H7 (cell line): ENCODE measurements around the gene SLC15A3. TPM values are rescaled to one million over a fixed set of nuclear protein-coding genes. Genes with fewer than 3 reads are reported as not detected.
A peak's percentile ranks its signal among the peaks of the same experiment; 100 is the strongest.

Experiments used
- DNase-seq: peaks from one replicate; pipeline ENCODE4 v3.0.0; 2012
- H3K27me3 ChIP-seq: 2 replicates; pipeline ENCODE4 v1.6.0; 2011; ENCODE audit warnings: mild to moderate bottlenecking, low read length; ENCODE audit not compliant: control insufficient read depth, insufficient read depth
- H3K36me3 ChIP-seq: replicated peaks from 2 replicates; pipeline ENCODE4 v1.5.1; 2011; ENCODE audit warnings: low read length; ENCODE audit not compliant: control insufficient read depth, insufficient read depth
- H3K4me3 ChIP-seq: 2 replicates; pipeline ENCODE4 v1.5.1; 2011; ENCODE audit warnings: low read depth, mild to moderate bottlenecking, control low read depth, low read length, moderate library complexity; ENCODE audit not compliant: insufficient read depth
- total RNA-seq: library from RNA; depleted of rRNA; stranded (reverse); fragments of >200 nt; shearing (Covaris generic); gene quantifications from 2 replicates; pipeline ENCODE4 v1.2.3, GENCODE V29; 2014

SLC15A3 gene
- total RNA-seq, 1 experiment from 2014 or later, result 6.1 TPM

DNA sequence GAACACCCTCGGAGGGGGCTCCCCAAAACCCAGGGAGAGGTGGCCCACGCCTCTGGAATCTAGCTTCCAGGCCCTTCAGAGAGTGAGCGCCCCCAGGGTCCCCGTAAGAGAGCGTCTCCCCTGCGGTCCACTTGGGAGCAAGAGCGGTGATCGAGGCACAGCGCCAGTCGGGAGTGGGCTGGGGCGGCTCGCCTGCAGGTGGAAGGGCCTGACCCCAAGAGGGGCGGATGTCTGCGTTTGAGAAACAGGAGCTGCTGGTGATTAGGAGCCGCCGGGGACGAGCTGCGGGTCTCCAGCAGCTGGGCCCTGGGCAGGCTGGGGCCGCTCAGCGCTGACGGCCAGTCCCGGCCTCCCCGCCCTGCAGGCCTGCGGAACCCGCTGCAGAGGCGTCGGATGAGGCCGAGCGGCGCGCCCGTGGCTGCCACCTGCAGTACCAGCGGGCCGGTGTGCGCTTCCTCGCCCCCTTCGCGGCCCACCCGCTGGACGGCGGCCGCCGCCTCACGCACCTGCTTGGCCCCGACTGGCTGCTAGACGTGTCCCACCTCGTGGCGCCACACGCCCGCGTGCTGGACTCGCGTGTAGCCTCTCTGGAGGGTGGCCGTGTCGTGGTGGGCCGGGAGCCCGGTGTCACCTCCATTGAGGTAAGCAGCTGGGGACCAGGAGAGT lies 17.7 kb downstream of the SLC15A3 start:
- Histone ChIP-seq H3K36me3 (peaks cover 15% of the 10 kb centered on the region), H3K27me3 (no peaks in the 10 kb centered on the region), H3K4me3 (no peak overlapping the region)
- DNase-seq, result peak; percentile 56

DNA sequence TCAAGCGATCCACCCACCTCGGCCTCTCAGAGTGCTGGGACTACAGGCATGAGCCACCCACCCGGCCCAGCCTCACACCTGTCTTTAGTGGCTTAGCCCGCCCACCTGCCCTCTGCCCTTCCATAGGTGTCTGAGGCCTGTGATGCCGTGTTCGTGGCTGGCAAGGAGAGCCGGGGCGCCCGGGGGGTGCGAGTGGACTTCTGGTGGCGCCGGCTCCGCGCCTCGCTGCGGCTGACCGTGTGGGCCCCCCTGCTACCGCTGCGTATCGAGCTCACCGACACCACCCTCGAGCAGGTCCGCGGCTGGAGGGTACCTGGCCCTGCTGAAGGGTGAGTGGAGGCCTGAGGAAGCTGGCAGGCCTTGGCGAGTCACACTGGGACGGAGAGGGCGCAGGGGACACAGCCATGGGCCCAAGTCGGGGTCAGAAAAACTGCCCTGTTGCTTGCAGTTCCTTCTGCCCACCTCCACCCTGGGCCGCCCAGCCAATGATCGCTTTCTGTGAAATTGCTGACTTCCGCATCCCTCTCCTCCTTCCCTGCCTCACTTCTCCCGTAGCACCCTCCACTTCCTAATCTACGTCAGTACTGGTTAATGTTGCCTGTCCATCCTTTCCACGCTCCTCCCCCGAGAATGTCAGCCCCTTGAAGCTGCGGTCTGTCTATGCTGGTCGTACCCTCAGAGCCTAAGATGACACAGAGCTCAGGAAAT lies 18.4 kb downstream of the SLC15A3 start:
- DNase-seq, result peak; percentile 53
- H3K27me3 ChIP-seq, result no peaks in the 10 kb centered on the region
- H3K4me3 ChIP-seq, result no peak overlapping the region
- peaks cover 18% of the 10 kb centered on the region for H3K36me3 ChIP-seq

GRCh38 chr11:60932605-60933356 lies 19.2 kb downstream of the SLC15A3 start:
- H3K36me3 ChIP-seq, result peaks cover 18% of the 10 kb centered on the region

DNA sequence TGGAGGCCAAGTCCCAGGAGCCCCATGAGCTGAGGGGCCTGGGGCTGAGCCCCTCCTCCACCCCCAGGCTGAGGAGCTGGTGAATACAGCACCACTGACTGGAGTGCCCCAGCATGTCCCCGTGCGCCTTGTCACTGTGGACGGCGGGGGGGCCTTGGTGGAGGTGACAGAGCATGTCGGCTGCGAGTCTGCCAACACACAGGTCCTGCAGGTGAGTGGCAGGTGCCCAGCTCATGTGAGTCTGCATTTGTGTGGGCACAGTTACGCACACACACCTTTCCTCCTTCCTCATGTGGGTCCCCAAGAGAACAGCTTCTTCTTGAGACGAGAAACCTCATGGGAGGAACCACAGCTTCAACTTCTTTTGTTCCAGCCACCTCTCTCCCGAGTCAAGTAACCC lies 20.1 kb downstream of the SLC15A3 start:
- Histone ChIP-seq H3K27me3 (no peaks in the 10 kb centered on the region), H3K4me3 (no peak overlapping the region), H3K36me3 (peaks cover 18% of the 10 kb centered on the region)
- DNase-seq, result peak; percentile 49

More at GRCh38 chr11:60932605-60933356, 19.2 kb downstream of the SLC15A3 start:
- Histone ChIP-seq H3K4me3 (no peak overlapping the region), H3K27me3 (no peaks in the 10 kb centered on the region)
- peak; percentile 79 for DNase-seq

- Histone ChIP-seq H3K27me3 (peaks cover 1% of the 10 kb centered on the region; the same call in 1 of the 2 replicates), H3K36me3 (peaks cover 17% of the 10 kb centered on the region)
Observed at GRCh38 chr11:60930394-60930793, 21.6 kb downstream of the SLC15A3 start.

DNA sequence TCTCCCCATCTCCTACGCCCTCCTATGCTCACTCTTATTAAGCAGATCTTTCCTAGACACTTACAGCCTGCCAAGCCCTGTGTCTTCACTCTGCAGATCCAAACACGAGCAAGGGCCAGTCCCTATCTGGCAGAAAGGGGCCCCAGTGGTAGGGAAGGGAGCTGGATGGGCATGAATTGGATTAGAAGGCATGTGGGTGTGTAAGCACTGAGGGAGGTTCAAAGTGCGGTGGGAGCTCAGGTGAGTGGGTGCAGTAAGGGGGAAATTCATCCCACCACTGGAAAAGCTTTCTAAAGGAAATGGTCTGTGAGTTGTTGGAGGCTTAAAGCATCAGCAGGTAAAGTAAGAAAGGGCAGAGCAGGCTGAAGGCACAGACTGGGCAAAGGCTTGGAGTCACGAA lies 22.2 kb downstream of the SLC15A3 start:
- Histone ChIP-seq H3K27me3 (peaks cover 5% of the 10 kb centered on the region), H3K4me3 (no peak overlapping the region), H3K36me3 (peaks cover 16% of the 10 kb centered on the region)
- no peak for DNase-seq

More at GRCh38 chr11:60930394-60930793, 21.6 kb downstream of the SLC15A3 start:
- DNase-seq, result no peak
- H3K4me3 ChIP-seq, result no peak overlapping the region

DNA sequence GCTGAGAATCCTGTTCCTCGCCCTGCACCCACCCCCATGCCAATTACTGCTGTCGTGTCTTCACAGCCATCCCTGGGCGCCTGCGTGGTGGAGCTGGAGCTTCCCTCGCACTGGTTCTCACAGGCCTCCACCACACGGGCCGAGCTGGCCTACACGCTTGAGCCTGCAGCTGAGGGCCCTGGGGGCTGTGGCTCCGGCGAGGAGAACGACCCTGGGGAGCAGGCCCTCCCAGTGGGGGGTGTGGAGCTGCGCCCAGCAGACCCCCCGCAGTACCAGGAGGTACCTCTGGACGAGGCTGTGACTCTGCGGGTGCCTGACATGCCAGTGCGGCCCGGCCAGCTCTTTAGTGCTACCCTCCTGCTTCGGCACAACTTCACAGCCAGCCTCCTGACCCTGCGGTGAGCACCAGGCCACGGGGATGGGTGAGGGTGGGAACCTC lies 23.4 kb downstream of the SLC15A3 start:
- peak; percentile 46 for DNase-seq
- peaks cover 16% of the 10 kb centered on the region for H3K36me3 ChIP-seq
- H3K27me3 ChIP-seq, result peaks cover 7% of the 10 kb centered on the region
- H3K4me3 ChIP-seq, result no peak overlapping the region

DNA sequence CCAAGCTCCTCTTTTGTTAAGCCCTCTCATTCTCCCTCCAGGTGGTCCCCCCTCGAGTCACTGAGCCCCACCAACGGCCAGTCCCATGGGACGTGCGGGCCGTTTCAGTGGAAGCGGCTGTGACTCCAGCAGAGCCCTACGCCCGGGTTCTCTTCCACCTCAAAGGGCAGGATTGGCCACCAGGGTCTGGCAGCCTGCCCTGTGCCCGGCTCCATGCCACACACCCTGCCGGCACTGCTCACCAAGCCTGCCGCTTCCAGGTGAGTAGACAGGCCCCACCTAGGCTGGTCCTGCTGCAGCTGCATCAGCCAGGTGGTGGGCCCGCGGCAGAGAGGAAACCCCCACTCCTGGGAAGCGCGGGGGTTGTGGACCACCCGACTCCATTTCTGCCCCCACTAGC lies 24.4 kb downstream of the SLC15A3 start:
- H3K27me3 ChIP-seq, result peaks cover 7% of the 10 kb centered on the region
- H3K36me3 ChIP-seq, result peaks cover 16% of the 10 kb centered on the region
- DNase-seq, result no peak
- no peak overlapping the region for H3K4me3 ChIP-seq

GRCh38 chr11:60927061-60927592 lies 24.8 kb downstream of the SLC15A3 start:
- H3K4me3 ChIP-seq, result no peak overlapping the region
- no peak for DNase-seq
- H3K36me3 ChIP-seq, result peaks cover 15% of the 10 kb centered on the region
- peaks cover 7% of the 10 kb centered on the region for H3K27me3 ChIP-seq

- no peak overlapping the region for H3K4me3 ChIP-seq
- H3K27me3 ChIP-seq, result peaks cover 7% of the 10 kb centered on the region
- peak; percentile 56 for DNase-seq
- H3K36me3 ChIP-seq, result peaks cover 12% of the 10 kb centered on the region
Observed at GRCh38 chr11:60926500-60926899, 25.5 kb downstream of the SLC15A3 start.

DNA sequence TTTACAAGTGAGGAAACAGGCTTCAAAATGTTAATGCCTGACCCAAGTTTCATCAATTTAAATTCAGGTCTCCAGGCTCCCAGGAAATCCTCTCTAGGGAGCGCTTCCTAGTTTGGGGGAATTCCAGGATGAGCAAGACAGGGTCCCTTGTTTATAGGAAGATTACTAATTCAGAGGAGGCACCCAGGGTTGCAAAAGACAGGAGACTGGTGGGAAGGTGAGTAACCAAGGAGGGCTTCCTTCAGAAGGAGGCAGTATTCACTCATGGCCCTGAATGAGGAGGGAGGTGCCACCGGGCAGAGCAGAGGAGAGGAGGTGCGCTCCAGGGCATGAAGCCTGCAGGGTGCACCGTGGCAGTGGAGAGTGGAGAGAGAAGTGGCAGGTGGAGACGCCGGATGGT lies 26.1 kb downstream of the SLC15A3 start:
- Histone ChIP-seq H3K27me3 (peaks cover 7% of the 10 kb centered on the region), H3K36me3 (peaks cover 10% of the 10 kb centered on the region), H3K4me3 (no peak overlapping the region)
- DNase-seq, result peak; percentile 65

GRCh38 chr11:60924906-60925853 lies 26.8 kb downstream of the SLC15A3 start:
- peaks cover 7% of the 10 kb centered on the region for H3K27me3 ChIP-seq
- peak overlapping the region; percentile 82 for H3K4me3 ChIP-seq
- DNase-seq, result peak; percentile 83
- H3K36me3 ChIP-seq, result peaks cover 9% of the 10 kb centered on the region

- peaks cover 10% of the 10 kb centered on the region for H3K36me3 ChIP-seq
Observed at GRCh38 chr11:60924110-60924905, 27.7 kb downstream of the SLC15A3 start, which contains the start of gene TMEM132A. Gene TMEM132A, plus strand, starts transcription at chr11:60924460. Its CDS starts 174 bp downstream, at chr11:60924634.

More at GRCh38 chr11:60924110-60924905, 27.7 kb downstream of the SLC15A3 start, which contains the start of gene TMEM132A:
- H3K4me3 ChIP-seq, result peak within 1 kb of the TSS; percentile 82
- peak; percentile 98 for DNase-seq
- H3K27me3 ChIP-seq, result peaks cover 7% of the 10 kb centered on the region
